ENCODE measurements around the gene DPCD. TPM values are rescaled to one million over a fixed set of nuclear protein-coding genes. Genes with fewer than 3 reads are reported as not detected.

Gene DPCD
- total and polyA plus RNA-seq, 10 donors: 3.2 to 9.6 (median 4.5) TPM

- WGBS, 5 donors: 81 to 97% (median 89%) methylated on average over 10 of the region's 10 CpGs
- H3K27ac ChIP-seq: no peak overlapping the region
These were observed 24.8 kb downstream of the DPCD start for GRCh38 chr10:101612872-101613271.

DNA sequence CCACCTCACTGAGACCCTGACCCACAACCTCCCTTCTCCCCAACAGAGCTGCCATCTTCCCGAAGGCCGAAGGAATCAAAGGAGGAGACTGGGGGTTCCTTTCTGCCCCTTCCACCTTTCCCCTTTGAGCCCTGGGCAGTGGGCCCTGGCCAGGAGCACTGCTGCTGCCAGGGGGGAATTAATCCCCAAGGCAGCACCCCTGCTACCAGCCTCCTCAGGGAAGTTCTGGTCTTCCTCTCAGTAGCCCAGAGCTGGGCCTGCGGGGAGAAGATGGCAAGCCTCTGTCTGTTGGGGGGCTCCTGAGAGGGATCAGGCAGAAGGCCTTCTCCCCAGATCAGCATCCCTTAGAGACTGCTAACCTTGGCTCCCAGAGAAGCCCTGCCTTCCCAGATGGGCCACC, 25.5 kb downstream of the DPCD start:
- Histone ChIP-seq H3K4me1 (peaks cover 0 to 35% (median 15%) of the 10 kb centered on the region in 6 donors), H3K27ac (no peak overlapping the region), H3K27me3 (replicated peaks in 1 of 7) (no peaks in the 10 kb centered on the region), H3K9me3 (no peaks in the 10 kb centered on the region), H3K36me3 (peaks cover 0 to 100% (median 54%) of the 10 kb centered on the region in 6 donors), H3K4me3 (no peak overlapping the region)
- intact Hi-C loops (cut with DNase I; ENCODE audit: low total_unique reads): no loop called here
- WGBS, 5 donors: 91 to 98% (median 95%) methylated on average over 2 to 3 of the region's 3 CpGs
- no peak for TF ChIP-seq POLR2A (IDR thresholded peaks at IDR 0.05)
- no peak for TF ChIP-seq POLR2AphosphoS5 (IDR thresholded peaks at IDR 0.05)
- TF ChIP-seq CTCF (IDR thresholded peaks at IDR 0.05 in 8 of 11, conservative IDR thresholded peaks at IDR 0.05 in 3 of 11): no peak
- DNase-seq: no peak

More at GRCh38 chr10:101612872-101613271, 24.8 kb downstream of the DPCD start:
- Histone ChIP-seq H3K4me1 (peaks cover 0 to 27% (median 12%) of the 10 kb centered on the region in 6 donors), H3K9me3 (no peaks in the 10 kb centered on the region), H3K4me3 (no peak overlapping the region), H3K36me3 (peaks cover 0 to 100% (median 57%) of the 10 kb centered on the region in 6 donors), H3K27me3 (replicated peaks in 1 of 7) (no peaks in the 10 kb centered on the region)
- no peak for TF ChIP-seq POLR2AphosphoS5 (IDR thresholded peaks at IDR 0.05)
- no peak for TF ChIP-seq CTCF (IDR thresholded peaks at IDR 0.05 in 8 of 11, conservative IDR thresholded peaks at IDR 0.05 in 3 of 11)
- TF ChIP-seq POLR2A (IDR thresholded peaks at IDR 0.05): no peak
- intact Hi-C loops (cut with DNase I; ENCODE audit: low total_unique reads): no loop called here
- DNase-seq: no peak

GRCh38 chr10:101614663-101615524, 26.8 kb downstream of the DPCD start:
- intact Hi-C loops (cut with DNase I; ENCODE audit: low total_unique reads): no loop called here
- no peak for DNase-seq
- WGBS, 5 donors: 88 to 90% (median 89%) methylated on average over 10 to 13 of the region's 13 CpGs
- Histone ChIP-seq H3K36me3 (peaks cover 0 to 100% (median 47%) of the 10 kb centered on the region in 6 donors), H3K4me3 (no peak overlapping the region), H3K4me1 (peaks cover 0 to 40% (median 15%) of the 10 kb centered on the region in 6 donors), H3K27ac (no peak overlapping the region), H3K9me3 (no peaks in the 10 kb centered on the region), H3K27me3 (replicated peaks in 1 of 7) (no peaks in the 10 kb centered on the region)
- TF ChIP-seq CTCF (IDR thresholded peaks at IDR 0.05 in 8 of 11, conservative IDR thresholded peaks at IDR 0.05 in 3 of 11): no peak
- TF ChIP-seq POLR2A (IDR thresholded peaks at IDR 0.05): no peak
- no peak for TF ChIP-seq POLR2AphosphoS5 (IDR thresholded peaks at IDR 0.05)

DNA sequence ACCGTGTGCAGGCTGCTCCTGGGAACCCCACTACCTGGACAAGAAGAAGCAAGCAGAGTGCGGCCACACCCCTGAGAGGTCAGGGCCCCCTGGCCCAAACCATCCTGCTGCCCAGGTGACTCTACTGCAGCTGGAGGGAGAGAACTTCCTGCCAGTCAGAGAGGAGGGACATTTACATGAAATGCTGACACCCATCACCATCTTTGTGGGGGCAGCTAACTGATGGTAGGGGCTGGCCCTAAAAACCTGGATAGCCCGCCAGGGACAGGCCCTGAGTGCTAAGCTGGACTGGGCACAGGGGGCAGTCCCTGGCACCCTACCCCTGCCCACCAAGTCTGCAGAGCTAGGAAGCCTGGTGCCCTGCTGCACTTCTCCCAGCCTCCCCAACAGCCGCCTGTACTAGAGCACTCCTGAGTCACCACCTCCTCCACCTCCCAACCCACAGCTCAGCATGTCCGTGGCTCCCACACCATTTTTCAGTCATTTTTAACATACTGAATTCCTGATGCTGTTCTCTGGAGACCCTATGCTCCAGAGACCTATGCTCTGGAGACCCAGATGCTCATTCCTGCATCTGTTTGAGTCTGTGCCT, 27.5 kb downstream of the DPCD start:
- Histone ChIP-seq H3K36me3 (peaks cover 0 to 100% (median 45%) of the 10 kb centered on the region in 6 donors), H3K4me3 (no peak overlapping the region), H3K27ac (no peak overlapping the region), H3K4me1 (peaks cover 0 to 40% (median 15%) of the 10 kb centered on the region in 6 donors), H3K9me3 (no peaks in the 10 kb centered on the region), H3K27me3 (replicated peaks in 1 of 7) (no peaks in the 10 kb centered on the region)
- peak; percentile 29 for DNase-seq
- intact Hi-C loops (cut with DNase I; ENCODE audit: low total_unique reads): no loop called here
- TF ChIP-seq CTCF (IDR thresholded peaks at IDR 0.05 in 8 of 11, conservative IDR thresholded peaks at IDR 0.05 in 3 of 11) (no peak), POLR2AphosphoS5 (IDR thresholded peaks at IDR 0.05) (no peak), POLR2A (IDR thresholded peaks at IDR 0.05) (no peak)
- WGBS, 5 donors: 83 to 99% (median 92%) methylated on average over 4 to 5 of the region's 5 CpGs

Measured in spleen (tissue), 11 donors.